ENCODE data around the gene GRPEL2. TPM values are rescaled to one million over a fixed set of nuclear protein-coding genes. Genes with fewer than 3 reads are reported as not detected.

Gene GRPEL2
- total RNA-seq, 1 experiment from 2014 or later, result 36.8 TPM

DNA sequence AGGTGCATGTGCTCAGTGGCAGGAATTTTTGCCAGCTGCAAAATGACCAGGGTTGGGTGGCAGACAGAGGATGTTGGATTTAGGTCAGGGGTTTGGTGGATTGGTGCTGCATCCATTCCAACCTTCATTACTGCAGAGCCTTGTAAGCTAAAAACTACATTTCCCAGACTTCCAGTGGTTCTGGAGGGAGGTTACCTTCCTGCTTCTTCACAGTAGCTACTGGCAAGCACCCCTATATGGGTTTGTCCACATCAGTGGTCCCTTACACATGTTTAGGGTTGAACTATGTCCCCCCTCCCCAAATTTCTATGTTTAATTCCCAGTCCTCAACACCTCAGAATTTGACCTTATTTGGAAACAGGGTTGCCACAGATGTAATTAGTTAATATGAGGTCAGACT is 54.5 kb downstream of the GRPEL2 start:
- intact Hi-C loops (cut with micrococcal nuclease; ENCODE audit: unreplicated experiment), result no loop called here
- Mint-ChIP-seq H3K27me3 (ENCODE audit: insufficient read depth, unreplicated experiment) (no peaks in the 10 kb centered on the region), H3K27ac (ENCODE audit: unreplicated experiment) (no peak overlapping the region), H3K36me3 (ENCODE audit: insufficient read depth, unreplicated experiment) (no peaks in the 10 kb centered on the region), H3K4me1 (ENCODE audit: low read depth, unreplicated experiment) (peaks cover 10% of the 10 kb centered on the region), H3K9me3 (ENCODE audit: unreplicated experiment) (no peaks in the 10 kb centered on the region), H3K4me3 (ENCODE audit: unreplicated experiment) (no peak overlapping the region)
- TF ChIP-seq, protein P1, sequence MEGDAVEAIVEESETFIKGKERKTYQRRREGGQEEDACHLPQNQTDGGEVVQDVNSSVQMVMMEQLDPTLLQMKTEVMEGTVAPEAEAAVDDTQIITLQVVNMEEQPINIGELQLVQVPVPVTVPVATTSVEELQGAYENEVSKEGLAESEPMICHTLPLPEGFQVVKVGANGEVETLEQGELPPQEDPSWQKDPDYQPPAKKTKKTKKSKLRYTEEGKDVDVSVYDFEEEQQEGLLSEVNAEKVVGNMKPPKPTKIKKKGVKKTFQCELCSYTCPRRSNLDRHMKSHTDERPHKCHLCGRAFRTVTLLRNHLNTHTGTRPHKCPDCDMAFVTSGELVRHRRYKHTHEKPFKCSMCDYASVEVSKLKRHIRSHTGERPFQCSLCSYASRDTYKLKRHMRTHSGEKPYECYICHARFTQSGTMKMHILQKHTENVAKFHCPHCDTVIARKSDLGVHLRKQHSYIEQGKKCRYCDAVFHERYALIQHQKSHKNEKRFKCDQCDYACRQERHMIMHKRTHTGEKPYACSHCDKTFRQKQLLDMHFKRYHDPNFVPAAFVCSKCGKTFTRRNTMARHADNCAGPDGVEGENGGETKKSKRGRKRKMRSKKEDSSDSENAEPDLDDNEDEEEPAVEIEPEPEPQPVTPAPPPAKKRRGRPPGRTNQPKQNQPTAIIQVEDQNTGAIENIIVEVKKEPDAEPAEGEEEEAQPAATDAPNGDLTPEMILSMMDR (IDR thresholded peaks at IDR 0.05; ENCODE audit: insufficient read depth in 1 of 2, low read depth in 1 of 2, low read length in 1 of 2, severe bottlenecking in 1 of 2, unreplicated experiment in 1 of 2), result no peak
- Histone ChIP-seq H3K9me3 (no peaks in the 10 kb centered on the region), H3K4me3 (ENCODE audit: low read depth, low read length) (no peak overlapping the region), H3K36me3 (ENCODE audit: control insufficient read depth, insufficient read depth, low read length) (no peaks in the 10 kb centered on the region), H3K4me1 (peaks cover 10% of the 10 kb centered on the region; the same call in 1 of the 2 replicates), H3K27me3 (replicated peaks; ENCODE audit: control insufficient read depth, insufficient read depth, low read length) (no peaks in the 10 kb centered on the region)
- BruUV-seq (replicated peaks), result no TSS peak
- no peak for DNase-seq
- CTCF ChIA-PET, result interaction anchor here (1.5 kb wide), 1 partner anchor 257 kb away, joined by 3 read pairs; no protein-coding TSS in a partner anchor
- POLR2A ChIA-PET, result no interaction called here

DNA sequence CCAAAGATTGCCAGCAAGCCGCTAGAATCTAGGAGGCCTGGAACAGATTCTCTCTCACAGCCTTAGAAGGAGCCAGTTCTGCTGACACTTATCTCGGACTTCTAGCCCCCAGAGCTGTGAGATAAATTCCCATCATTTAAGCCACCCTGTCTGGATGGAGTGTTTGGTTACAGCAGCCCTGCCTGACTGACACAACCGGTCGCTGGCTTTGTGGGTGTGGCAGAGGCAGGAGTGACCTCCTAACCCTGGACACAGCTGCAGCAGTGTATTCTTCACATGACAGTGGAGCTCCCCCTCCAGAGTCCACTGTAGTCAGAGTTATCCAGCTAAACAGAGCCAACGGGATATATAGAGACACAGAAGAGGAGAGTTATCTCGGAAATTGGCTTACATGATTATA is 55.0 kb downstream of the GRPEL2 start:
- no peaks in the 10 kb centered on the region for H3K9me3 Mint-ChIP-seq (ENCODE audit: unreplicated experiment)
- intact Hi-C loops (cut with micrococcal nuclease; ENCODE audit: unreplicated experiment), result no loop called here
- BruUV-seq (replicated peaks), result no TSS peak
- no peak overlapping the region for H3K4me3 ChIP-seq (ENCODE audit: low read depth, low read length)
- H3K36me3 ChIP-seq (ENCODE audit: control insufficient read depth, insufficient read depth, low read length), result no peaks in the 10 kb centered on the region
- H3K27me3 ChIP-seq (replicated peaks; ENCODE audit: control insufficient read depth, insufficient read depth, low read length), result no peaks in the 10 kb centered on the region
- no peak overlapping the region for H3K27ac Mint-ChIP-seq (ENCODE audit: unreplicated experiment)
- DNase-seq, result peak in 1 of 2 experiments; percentile 41
- POLR2A ChIA-PET, result no interaction called here
- no peaks in the 10 kb centered on the region for H3K27me3 Mint-ChIP-seq (ENCODE audit: insufficient read depth, unreplicated experiment)
- peaks cover 10% of the 10 kb centered on the region for H3K4me1 Mint-ChIP-seq (ENCODE audit: low read depth, unreplicated experiment)
- H3K36me3 Mint-ChIP-seq (ENCODE audit: insufficient read depth, unreplicated experiment), result no peaks in the 10 kb centered on the region
- TF ChIP-seq, protein P1 (IDR thresholded peaks at IDR 0.05; ENCODE audit: insufficient read depth in 1 of 2, low read depth in 1 of 2, low read length in 1 of 2, severe bottlenecking in 1 of 2, unreplicated experiment in 1 of 2), result no peak
- peaks cover 10% of the 10 kb centered on the region; the same call in 1 of the 2 replicates for H3K4me1 ChIP-seq
- CTCF ChIA-PET, result interaction anchor here (1.5 kb wide), 1 partner anchor 256 kb away, joined by 3 read pairs; no protein-coding TSS in a partner anchor
- H3K9me3 ChIP-seq, result no peaks in the 10 kb centered on the region
- H3K4me3 Mint-ChIP-seq (ENCODE audit: unreplicated experiment), result no peak overlapping the region

DNA sequence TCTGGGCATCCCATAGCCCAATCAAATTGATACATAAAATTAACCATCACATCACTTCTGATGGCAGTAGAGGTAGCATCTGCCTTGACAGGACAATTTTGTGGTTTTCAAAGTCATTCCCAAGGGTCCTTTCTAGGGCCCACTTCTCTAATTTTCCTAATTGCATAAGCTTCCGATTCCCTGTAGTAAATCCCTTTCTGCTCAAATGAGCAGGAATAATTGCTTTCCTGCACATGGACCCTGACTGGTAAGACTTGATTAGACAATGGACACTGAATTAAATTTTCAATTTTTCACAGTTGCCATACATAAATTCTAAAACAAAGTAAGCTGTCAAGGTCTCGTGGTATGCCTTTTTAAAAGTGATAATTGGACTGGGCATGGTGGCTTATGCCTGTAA is 55.8 kb downstream of the GRPEL2 start:
- TF ChIP-seq, protein P1 (IDR thresholded peaks at IDR 0.05; ENCODE audit: insufficient read depth in 1 of 2, low read depth in 1 of 2, low read length in 1 of 2, severe bottlenecking in 1 of 2, unreplicated experiment in 1 of 2), result no peak
- no peak overlapping the region for H3K4me3 Mint-ChIP-seq (ENCODE audit: unreplicated experiment)
- no peaks in the 10 kb centered on the region for H3K36me3 ChIP-seq (ENCODE audit: control insufficient read depth, insufficient read depth, low read length)
- H3K4me1 ChIP-seq, result peaks cover 10% of the 10 kb centered on the region; the same call in 1 of the 2 replicates
- no peak for DNase-seq
- no peak overlapping the region for H3K4me3 ChIP-seq (ENCODE audit: low read depth, low read length)
- intact Hi-C loops (cut with micrococcal nuclease; ENCODE audit: unreplicated experiment), result no loop called here
- ChIA-PET CTCF (interaction anchor here (1.5 kb wide), 1 partner anchor 256 kb away, joined by 3 read pairs; no protein-coding TSS in a partner anchor), POLR2A (no interaction called here)
- H3K9me3 ChIP-seq, result no peaks in the 10 kb centered on the region
- no peak overlapping the region for H3K27ac Mint-ChIP-seq (ENCODE audit: unreplicated experiment)
- H3K27me3 ChIP-seq (replicated peaks; ENCODE audit: control insufficient read depth, insufficient read depth, low read length), result no peaks in the 10 kb centered on the region
- peaks cover 10% of the 10 kb centered on the region for H3K4me1 Mint-ChIP-seq (ENCODE audit: low read depth, unreplicated experiment)
- no peaks in the 10 kb centered on the region for H3K9me3 Mint-ChIP-seq (ENCODE audit: unreplicated experiment)
- no peaks in the 10 kb centered on the region for H3K27me3 Mint-ChIP-seq (ENCODE audit: insufficient read depth, unreplicated experiment)
- no TSS peak for BruUV-seq (replicated peaks)
- H3K36me3 Mint-ChIP-seq (ENCODE audit: insufficient read depth, unreplicated experiment), result no peaks in the 10 kb centered on the region

All from Caco-2 (cell line).